Esophagus muscularis mucosa (tissue), 4 donors: Measurements from ENCODE around the gene GRB7. TPM values are rescaled to one million over a fixed set of nuclear protein-coding genes. Genes with fewer than 3 reads are reported as not detected.

Experiments used
- DNase-seq: peaks from one replicate; pipeline ENCODE4 v3.0.0-alpha.2; 2017; ENCODE audit errors: extremely low spot score
- H3K27ac ChIP-seq, 4 donors: fragments of 200-600 bp; sonication (generic); replicated peaks in 1 of 4; 1 replicate in 3 of 4; 2 replicates in 1 of 4; pipeline ENCODE4 v1.5.1; 2016 to 2019; ENCODE audit warnings: mild to moderate bottlenecking in 1 of 4
- H3K27me3 ChIP-seq, 4 donors: fragments of 200-600 bp; sonication (generic); one replicate each; pipeline versions ENCODE4 v1.5.1 to v1.6.0; 2016 to 2019
- H3K36me3 ChIP-seq, 4 donors: fragments of 200-600 bp; sonication (generic); one replicate each; pipeline ENCODE4 v1.5.1; 2016 to 2019
- H3K4me1 ChIP-seq, 4 donors: fragments of 200-600 bp; sonication (generic); one replicate each; pipeline ENCODE4 v1.5.1; 2016 to 2019
- H3K4me3 ChIP-seq, 4 donors: fragments of 200-600 bp; sonication (generic); 1 replicate in 2 of 4; 2 replicates in 2 of 4; pipeline ENCODE4 v1.5.1; 2016 to 2019; ENCODE audit warnings: mild to moderate bottlenecking in 4 of 4, moderate library complexity in 1 of 4
- H3K9me3 ChIP-seq, 4 donors: fragments of 200-600 bp; sonication (generic); 1 replicate in 3 of 4; 2 replicates in 1 of 4; pipeline ENCODE4 v1.5.1; 2016 to 2019
- EP300 ChIP-seq: sonication (generic); formaldehyde crosslinking; IDR thresholded peaks from one replicate; pipeline ENCODE4 v1.6.1; 2017; ENCODE audit warnings: antibody characterized with exemption
- POLR2A ChIP-seq: fragments of 450-650 bp; IDR thresholded peaks from one replicate; pipeline ENCODE4 v1.6.1; 2017; ENCODE audit warnings: antibody characterized with exemption, moderate library complexity, mild to moderate bottlenecking, low read depth
- POLR2AphosphoS5 ChIP-seq, 2 donors: sonication (generic); formaldehyde crosslinking; IDR thresholded peaks; one replicate each; pipeline ENCODE4 v1.6.1; 2017; ENCODE audit warnings: antibody characterized with exemption in 2 of 2
- WGBS: methylation state at CpG from one replicate; pipeline ENCODE4 v1.1.5; 2018; 5-methylcytosine and 5-hydroxymethylcytosine counted together
- intact Hi-C: fragments of 100-400 bp; cut with DNase I; formaldehyde crosslinking; loops from one replicate; pipeline ENCODE4 v1.15.1; 2023
- total RNA-seq, 4 donors: library from RNA; depleted of rRNA; stranded (reverse); fragments of >200 nt; gene quantifications; one replicate each; pipeline versions ENCODE4 v1.1.0 to v1.2.1, GENCODE V29; 2016
- TF ChIP-seq, protein P1 (sequence below), 3 experiments: fragments of 200-600 bp in 2 of 3; fragments of 450-650 bp in 1 of 3; sonication (generic) in 2 of 3; IDR thresholded peaks; one replicate each; pipeline ENCODE4 v1.5.1; 2017 to 2019; ENCODE audit warnings: antibody characterized with exemption in 3 of 3, mild to moderate bottlenecking in 2 of 3, moderate library complexity in 1 of 3

Gene GRB7
- total RNA-seq, 4 donors from 2014 or later = 0.23 to 0.83 (median 0.55) TPM

DNA sequence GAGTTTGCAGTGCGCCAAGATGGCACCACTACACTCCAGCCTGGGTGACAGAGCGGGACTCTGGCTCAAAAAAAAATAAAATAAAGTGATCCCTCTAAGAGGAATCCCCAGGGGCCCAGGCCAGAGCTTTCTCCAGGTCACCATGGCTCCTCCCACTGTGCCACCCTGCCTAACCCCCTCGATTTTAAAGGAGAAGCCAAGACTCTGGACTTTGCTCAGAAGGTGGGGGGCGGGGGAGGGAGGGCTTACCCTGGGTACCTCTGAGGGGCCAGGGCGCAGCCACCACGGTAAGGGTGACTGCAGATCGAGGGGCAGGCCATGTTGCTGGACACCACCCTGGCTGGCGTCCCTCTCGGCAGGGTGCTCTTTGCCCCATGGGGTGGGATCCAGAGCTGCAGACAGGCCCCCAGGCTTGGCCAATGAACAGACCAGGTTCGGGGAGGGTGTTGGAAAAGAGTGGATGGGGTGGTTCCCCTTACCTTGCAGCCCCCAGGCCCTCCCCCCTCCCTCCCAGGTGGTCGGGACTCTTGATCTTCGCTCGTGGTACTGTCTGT lies 455 bp upstream of the GRB7 start:
- TF ChIP-seq EP300 = no peak
- TF ChIP-seq, protein P1, sequence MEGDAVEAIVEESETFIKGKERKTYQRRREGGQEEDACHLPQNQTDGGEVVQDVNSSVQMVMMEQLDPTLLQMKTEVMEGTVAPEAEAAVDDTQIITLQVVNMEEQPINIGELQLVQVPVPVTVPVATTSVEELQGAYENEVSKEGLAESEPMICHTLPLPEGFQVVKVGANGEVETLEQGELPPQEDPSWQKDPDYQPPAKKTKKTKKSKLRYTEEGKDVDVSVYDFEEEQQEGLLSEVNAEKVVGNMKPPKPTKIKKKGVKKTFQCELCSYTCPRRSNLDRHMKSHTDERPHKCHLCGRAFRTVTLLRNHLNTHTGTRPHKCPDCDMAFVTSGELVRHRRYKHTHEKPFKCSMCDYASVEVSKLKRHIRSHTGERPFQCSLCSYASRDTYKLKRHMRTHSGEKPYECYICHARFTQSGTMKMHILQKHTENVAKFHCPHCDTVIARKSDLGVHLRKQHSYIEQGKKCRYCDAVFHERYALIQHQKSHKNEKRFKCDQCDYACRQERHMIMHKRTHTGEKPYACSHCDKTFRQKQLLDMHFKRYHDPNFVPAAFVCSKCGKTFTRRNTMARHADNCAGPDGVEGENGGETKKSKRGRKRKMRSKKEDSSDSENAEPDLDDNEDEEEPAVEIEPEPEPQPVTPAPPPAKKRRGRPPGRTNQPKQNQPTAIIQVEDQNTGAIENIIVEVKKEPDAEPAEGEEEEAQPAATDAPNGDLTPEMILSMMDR (IDR thresholded peaks at IDR 0.05) = no peak
- Histone ChIP-seq H3K36me3 (no peaks in the 10 kb centered on the region), H3K9me3 (no peaks in the 10 kb centered on the region), H3K4me1 (peaks cover 29 to 34% (median 33%) of the 10 kb centered on the region in 4 donors), H3K27me3 (peaks cover 10 to 75% (median 39%) of the 10 kb centered on the region in 4 donors), H3K27ac (no peak overlapping the region), H3K4me3 (peak overlapping the region in 3 of 4 donors; percentile 19 to 52 (median 40))
- WGBS = 53% methylated on average over 10 of the region's 13 CpGs
- intact Hi-C loops = no loop called here
- DNase-seq = no peak

DNA sequence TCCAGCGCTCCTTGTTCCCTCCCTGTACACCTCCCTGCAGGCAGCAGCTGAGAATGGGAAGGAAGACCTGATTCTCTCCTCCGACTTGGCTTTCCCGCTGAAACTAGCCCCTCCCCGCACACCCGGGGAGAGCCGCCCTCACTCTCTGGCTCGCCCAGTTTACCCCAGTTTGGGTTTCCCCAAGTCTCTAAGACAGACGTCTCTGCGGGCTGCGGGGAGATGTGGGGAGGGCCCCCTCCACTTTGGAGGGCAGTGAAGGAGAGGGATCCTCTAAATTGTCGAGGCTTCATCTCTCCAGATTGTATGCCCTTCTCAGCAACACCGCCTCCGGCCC lies 797 bp downstream of the GRB7 start:
- 2% methylated on average over 12 of the region's 13 CpGs for WGBS
- peaks cover 10 to 87% (median 39%) of the 10 kb centered on the region in 4 donors for H3K27me3 ChIP-seq
- intact Hi-C loops = no loop called here
- H3K9me3 ChIP-seq = no peaks in the 10 kb centered on the region
- peaks cover 29 to 34% (median 33%) of the 10 kb centered on the region in 4 donors for H3K4me1 ChIP-seq
- no peak overlapping the region for H3K27ac ChIP-seq
- H3K4me3 ChIP-seq = peak overlapping the region; percentile 34 to 52 (median 38)
- no peak for DNase-seq
- H3K36me3 ChIP-seq = no peaks in the 10 kb centered on the region
- TF ChIP-seq POLR2A (no peak), POLR2AphosphoS5 (IDR thresholded peaks at IDR 0.05) (no peak), EP300 (no peak)
- TF ChIP-seq, protein P1 (IDR thresholded peaks at IDR 0.05) = no peak

DNA sequence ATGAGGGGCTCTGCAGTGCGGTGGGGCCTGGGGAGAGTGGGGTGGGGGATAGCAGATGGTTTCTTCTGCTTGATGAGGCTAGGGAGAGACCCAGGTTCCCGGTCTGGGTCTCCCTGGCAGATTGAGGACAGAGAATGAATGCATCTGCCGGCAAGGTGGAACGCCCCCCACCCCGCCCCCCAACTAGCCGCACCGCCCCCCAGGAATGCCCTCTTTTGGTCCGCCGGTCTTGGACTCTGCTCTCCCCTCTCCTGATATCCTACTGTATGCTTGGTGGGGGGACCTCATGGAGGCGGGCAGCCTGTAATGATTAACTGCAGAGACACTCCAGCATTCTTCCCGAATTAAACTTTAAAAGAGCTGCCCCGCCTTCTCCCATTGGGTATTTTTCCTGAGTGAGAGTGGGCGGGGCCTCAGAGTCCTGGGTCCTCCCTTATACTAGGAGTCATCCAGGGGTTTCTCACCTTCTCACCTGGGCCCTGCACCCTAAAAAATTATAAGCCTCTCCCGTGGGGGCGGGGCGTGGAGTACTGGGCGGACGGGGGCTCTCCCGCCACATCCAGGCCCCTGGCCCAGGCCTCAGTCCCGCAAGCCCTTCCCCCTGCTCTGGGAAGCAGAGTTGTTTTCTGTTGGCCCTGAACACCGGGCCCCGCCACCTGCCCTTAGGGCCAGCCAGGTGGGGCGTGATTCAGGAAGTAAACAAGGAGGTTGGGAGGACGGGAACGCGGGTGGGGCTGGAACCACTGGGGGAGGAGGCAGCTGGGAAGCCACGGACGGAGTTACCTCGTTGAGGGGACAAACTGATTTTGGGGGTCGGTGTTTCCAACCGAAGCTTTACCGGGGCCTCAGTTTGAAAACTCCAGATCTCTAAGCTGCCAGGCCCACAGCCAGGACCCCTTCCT lies 1.5 kb downstream of the GRB7 start:
- DNase-seq = no peak
- Histone ChIP-seq H3K9me3 (no peaks in the 10 kb centered on the region), H3K4me3 (peak overlapping the region; percentile 34 to 52 (median 38)), H3K4me1 (peaks cover 29 to 34% (median 33%) of the 10 kb centered on the region in 4 donors), H3K27ac (peak overlapping the region in 1 of 4 donors; percentile 24), H3K36me3 (no peaks in the 10 kb centered on the region), H3K27me3 (peaks cover 10 to 92% (median 39%) of the 10 kb centered on the region in 4 donors)
- 17% methylated on average over 27 of the region's 32 CpGs for WGBS
- intact Hi-C loops = no loop called here
- no peak for TF ChIP-seq POLR2A
- no peak for TF ChIP-seq EP300
- TF ChIP-seq POLR2AphosphoS5 (IDR thresholded peaks at IDR 0.05) = no peak

DNA sequence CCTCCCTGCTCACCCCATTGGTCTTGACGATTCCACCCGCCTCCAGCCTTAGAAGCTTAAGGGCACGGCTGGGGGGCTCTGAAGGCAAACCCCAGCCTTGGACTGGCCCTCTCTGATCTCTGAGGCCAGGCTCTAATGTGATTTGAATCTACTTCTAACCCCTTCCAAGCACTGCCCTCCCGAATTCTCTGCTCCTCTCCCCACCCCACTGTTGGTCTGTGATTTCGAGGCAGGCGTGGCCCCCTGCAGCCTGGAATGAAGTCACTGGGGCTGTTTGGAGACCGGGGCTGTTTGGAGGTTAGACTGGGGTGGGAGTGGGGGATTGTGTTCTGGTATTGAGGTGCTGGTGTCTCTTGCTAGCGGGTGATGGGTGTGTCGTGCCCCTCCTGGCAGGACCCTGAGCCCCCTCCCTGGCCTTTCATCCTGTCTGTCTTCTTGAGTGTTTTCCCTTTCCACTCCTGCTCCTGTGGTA lies 2.2 kb downstream of the GRB7 start:
- TF ChIP-seq, protein P1 (IDR thresholded peaks at IDR 0.05) = no peak
- TF ChIP-seq EP300 (no peak), POLR2A (no peak), POLR2AphosphoS5 (IDR thresholded peaks at IDR 0.05) (no peak)
- H3K9me3 ChIP-seq = no peaks in the 10 kb centered on the region
- no peak for DNase-seq
- 43% methylated on average over 8 of the region's 9 CpGs for WGBS
- H3K27ac ChIP-seq = peak overlapping the region in 1 of 4 donors; percentile 24
- no peaks in the 10 kb centered on the region for H3K36me3 ChIP-seq
- peak overlapping the region; percentile 34 to 52 (median 38) for H3K4me3 ChIP-seq
- H3K27me3 ChIP-seq = peaks cover 10 to 97% (median 39%) of the 10 kb centered on the region in 4 donors
- intact Hi-C loops = no loop called here
- H3K4me1 ChIP-seq = peaks cover 29 to 34% (median 33%) of the 10 kb centered on the region in 4 donors
